Measurements from ENCODE around the gene TRMT1.

TRMT1 gene

GRCh38 chr19:13164343-13165161, 48.0 kb upstream of the TRMT1 start:
- Histone ChIP-seq H3K9me2 (replicated peaks; ENCODE audit: low read depth, low read length) (no peaks in the 10 kb centered on the region), H3F3A (ENCODE audit: low read depth) (peaks cover 8% of the 10 kb centered on the region; the same call in 1 of the 2 replicates), H4K20me1 (ENCODE audit: insufficient read depth, low read length, poor library complexity, severe bottlenecking) (no peaks in the 10 kb centered on the region), H3K79me2 (ENCODE audit: insufficient read depth, low read length) (peaks cover 32% of the 10 kb centered on the region), H3K4me2 (ENCODE audit: low read depth, low read length, poor library complexity, severe bottlenecking) (peak overlapping the region; percentile 93), H3K4me1 (ENCODE audit: insufficient read depth, low read length, poor library complexity, severe bottlenecking) (peaks cover 70% of the 10 kb centered on the region), H2AFZ (ENCODE audit: low read length) (no peak overlapping the region), H3K9me3 (ENCODE audit: insufficient read depth, low read depth, low read length) (no peaks in the 10 kb centered on the region), H3K9ac (ENCODE audit: low read depth, low read length, poor library complexity, severe bottlenecking) (peak overlapping the region; percentile 84), H3K36me3 (ENCODE audit: insufficient read depth, low read length) (no peaks in the 10 kb centered on the region), H3K4me3 (ENCODE audit: low read length, poor library complexity, severe bottlenecking) (peak overlapping the region; percentile 78), H3K27me3 (ENCODE audit: insufficient read depth, low read length, poor library complexity, severe bottlenecking) (no peaks in the 10 kb centered on the region)
- TF ChIP-seq, protein P1, sequence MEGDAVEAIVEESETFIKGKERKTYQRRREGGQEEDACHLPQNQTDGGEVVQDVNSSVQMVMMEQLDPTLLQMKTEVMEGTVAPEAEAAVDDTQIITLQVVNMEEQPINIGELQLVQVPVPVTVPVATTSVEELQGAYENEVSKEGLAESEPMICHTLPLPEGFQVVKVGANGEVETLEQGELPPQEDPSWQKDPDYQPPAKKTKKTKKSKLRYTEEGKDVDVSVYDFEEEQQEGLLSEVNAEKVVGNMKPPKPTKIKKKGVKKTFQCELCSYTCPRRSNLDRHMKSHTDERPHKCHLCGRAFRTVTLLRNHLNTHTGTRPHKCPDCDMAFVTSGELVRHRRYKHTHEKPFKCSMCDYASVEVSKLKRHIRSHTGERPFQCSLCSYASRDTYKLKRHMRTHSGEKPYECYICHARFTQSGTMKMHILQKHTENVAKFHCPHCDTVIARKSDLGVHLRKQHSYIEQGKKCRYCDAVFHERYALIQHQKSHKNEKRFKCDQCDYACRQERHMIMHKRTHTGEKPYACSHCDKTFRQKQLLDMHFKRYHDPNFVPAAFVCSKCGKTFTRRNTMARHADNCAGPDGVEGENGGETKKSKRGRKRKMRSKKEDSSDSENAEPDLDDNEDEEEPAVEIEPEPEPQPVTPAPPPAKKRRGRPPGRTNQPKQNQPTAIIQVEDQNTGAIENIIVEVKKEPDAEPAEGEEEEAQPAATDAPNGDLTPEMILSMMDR (conservative IDR thresholded peaks at IDR 0.05; ENCODE audit: low read length) = no peak
- no peak for TF ChIP-seq EZH2phosphoT487 (IDR thresholded peaks at IDR 0.05; ENCODE audit: borderline replicate concordance)

GRCh38 chr19:13163609-13164342, 47.2 kb upstream of the TRMT1 start:
- Histone ChIP-seq H3K9me3 (ENCODE audit: insufficient read depth, low read depth, low read length) (no peaks in the 10 kb centered on the region), H2AFZ (ENCODE audit: low read length) (no peak overlapping the region), H3K4me3 (ENCODE audit: low read length, poor library complexity, severe bottlenecking) (peak overlapping the region; percentile 78), H3K9ac (ENCODE audit: low read depth, low read length, poor library complexity, severe bottlenecking) (peak overlapping the region; percentile 84), H4K20me1 (ENCODE audit: insufficient read depth, low read length, poor library complexity, severe bottlenecking) (no peaks in the 10 kb centered on the region), H3K36me3 (ENCODE audit: insufficient read depth, low read length) (no peaks in the 10 kb centered on the region), H3F3A (ENCODE audit: low read depth) (peaks cover 8% of the 10 kb centered on the region; the same call in 1 of the 2 replicates), H3K79me2 (ENCODE audit: insufficient read depth, low read length) (peaks cover 27% of the 10 kb centered on the region), H3K27me3 (ENCODE audit: insufficient read depth, low read length, poor library complexity, severe bottlenecking) (no peaks in the 10 kb centered on the region), H3K4me2 (ENCODE audit: low read depth, low read length, poor library complexity, severe bottlenecking) (peak overlapping the region; percentile 93), H3K9me2 (replicated peaks; ENCODE audit: low read depth, low read length) (no peaks in the 10 kb centered on the region), H3K4me1 (ENCODE audit: insufficient read depth, low read length, poor library complexity, severe bottlenecking) (peaks cover 62% of the 10 kb centered on the region)
- TF ChIP-seq, protein P1 (conservative IDR thresholded peaks at IDR 0.05; ENCODE audit: low read length) = no peak
- no peak for TF ChIP-seq EZH2phosphoT487 (IDR thresholded peaks at IDR 0.05; ENCODE audit: borderline replicate concordance)

DNA sequence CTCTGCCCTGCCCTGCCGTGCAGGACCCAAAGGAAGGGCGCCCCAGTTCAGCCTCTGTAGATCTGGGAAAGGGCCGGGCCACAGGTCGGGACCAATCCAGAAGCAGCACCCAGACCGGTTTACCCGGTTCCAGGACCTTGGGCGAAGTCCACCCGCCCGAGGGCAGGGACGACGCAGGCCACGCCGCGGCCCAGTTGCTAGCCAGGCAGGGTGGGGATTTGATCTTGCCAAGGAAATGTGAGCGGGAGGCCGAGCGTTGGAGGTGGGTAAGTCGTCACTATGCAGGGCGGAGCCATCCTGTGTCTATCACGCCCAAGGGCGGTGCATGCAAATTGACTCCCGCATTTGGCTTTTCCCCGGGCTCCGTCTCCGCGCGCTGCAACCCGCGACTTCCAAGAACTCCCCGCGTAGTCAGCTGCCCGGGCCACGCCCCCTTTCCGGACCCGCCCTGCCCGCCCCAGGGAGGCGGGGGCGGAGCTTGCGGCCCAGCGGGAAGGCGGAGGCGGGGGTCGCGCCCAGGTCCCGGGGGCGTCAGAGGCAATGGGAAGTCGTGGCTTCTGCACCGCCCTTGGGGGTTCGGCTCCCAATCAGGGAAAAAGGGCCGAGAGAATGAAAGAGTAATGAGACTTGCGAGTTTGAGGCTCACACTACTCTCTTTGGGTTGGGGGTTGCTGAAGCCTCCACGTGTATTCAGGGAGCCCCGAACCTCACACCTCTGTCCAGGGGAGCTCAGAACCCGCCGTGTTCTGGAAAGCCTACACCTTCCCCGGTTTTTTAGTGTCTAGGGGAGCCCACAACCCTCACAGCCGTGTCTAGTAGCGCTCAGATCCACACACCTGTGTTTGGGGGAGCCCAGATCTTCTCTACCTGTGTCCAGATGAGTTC, 46.4 kb upstream of the TRMT1 start:
- Histone ChIP-seq H3K9ac (ENCODE audit: low read depth, low read length, poor library complexity, severe bottlenecking) (peak overlapping the region; percentile 84), H3K9me3 (ENCODE audit: insufficient read depth, low read depth, low read length) (no peaks in the 10 kb centered on the region), H3K4me3 (ENCODE audit: low read length, poor library complexity, severe bottlenecking) (peak overlapping the region; percentile 78), H3K9me2 (replicated peaks; ENCODE audit: low read depth, low read length) (no peaks in the 10 kb centered on the region), H3K27me3 (ENCODE audit: insufficient read depth, low read length, poor library complexity, severe bottlenecking) (no peaks in the 10 kb centered on the region), H3K79me2 (ENCODE audit: insufficient read depth, low read length) (peaks cover 26% of the 10 kb centered on the region), H3K36me3 (ENCODE audit: insufficient read depth, low read length) (no peaks in the 10 kb centered on the region), H2AFZ (ENCODE audit: low read length) (peak overlapping the region; percentile 52; the same call in 1 of the 2 replicates), H4K20me1 (ENCODE audit: insufficient read depth, low read length, poor library complexity, severe bottlenecking) (no peaks in the 10 kb centered on the region), H3K4me2 (ENCODE audit: low read depth, low read length, poor library complexity, severe bottlenecking) (peak overlapping the region; percentile 93), H3F3A (ENCODE audit: low read depth) (peaks cover 8% of the 10 kb centered on the region; the same call in 1 of the 2 replicates), H3K4me1 (ENCODE audit: insufficient read depth, low read length, poor library complexity, severe bottlenecking) (peaks cover 62% of the 10 kb centered on the region)
- TF ChIP-seq, protein P1 (conservative IDR thresholded peaks at IDR 0.05; ENCODE audit: low read length) = no peak
- no peak for TF ChIP-seq EZH2phosphoT487 (IDR thresholded peaks at IDR 0.05; ENCODE audit: borderline replicate concordance)
